ENCODE results near the gene ERN1.

GRCh38 chr17:64038331-64039105, 91.4 kb downstream of the ERN1 start:
- TF ChIP-seq TAF1 (IDR thresholded peaks at IDR 0.05; ENCODE audit: borderline replicate concordance, low read depth, low read length), result no peak
- no peak for TF ChIP-seq POLR2AphosphoS5 (IDR thresholded peaks at IDR 0.05; ENCODE audit: low read depth, low read length)

All from GM12892 (cell line).